GM15510 (cell line): ENCODE results near the gene NEU2.
A peak's percentile ranks its signal among the peaks of the same experiment; 100 is the strongest.

ENCODE experiments used
- POLR2A ChIP-seq: IDR thresholded peaks from 3 replicates; pipeline ENCODE4 v1.6.1; 2011; ENCODE audit warnings: borderline replicate concordance; ENCODE audit not compliant: insufficient read length; ENCODE audit errors: extremely low read depth

The NEU2 gene

DNA sequence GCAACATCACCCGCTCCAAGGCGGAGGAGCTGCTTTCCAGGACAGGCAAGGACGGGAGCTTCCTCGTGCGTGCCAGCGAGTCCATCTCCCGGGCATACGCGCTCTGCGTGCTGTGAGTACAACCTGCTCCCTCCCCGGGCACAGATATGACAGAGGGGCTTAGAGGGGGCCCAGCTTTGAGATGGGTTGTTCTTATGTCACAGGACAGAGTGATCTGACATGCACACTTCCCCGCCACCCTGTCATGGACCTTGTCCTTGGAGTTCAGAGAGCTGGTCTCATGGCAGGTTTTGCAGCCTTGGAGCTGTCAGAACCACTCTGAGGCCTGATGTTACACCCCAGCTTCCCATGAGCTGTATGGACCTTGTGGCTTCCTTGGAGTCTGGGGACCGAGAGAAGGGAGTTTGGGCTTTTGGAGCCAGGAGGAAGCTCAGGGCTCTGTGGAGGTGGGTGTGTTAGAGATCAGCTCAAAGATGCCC, 28.1 kb downstream of the NEU2 start:
- TF ChIP-seq POLR2A, result no peak

DNA sequence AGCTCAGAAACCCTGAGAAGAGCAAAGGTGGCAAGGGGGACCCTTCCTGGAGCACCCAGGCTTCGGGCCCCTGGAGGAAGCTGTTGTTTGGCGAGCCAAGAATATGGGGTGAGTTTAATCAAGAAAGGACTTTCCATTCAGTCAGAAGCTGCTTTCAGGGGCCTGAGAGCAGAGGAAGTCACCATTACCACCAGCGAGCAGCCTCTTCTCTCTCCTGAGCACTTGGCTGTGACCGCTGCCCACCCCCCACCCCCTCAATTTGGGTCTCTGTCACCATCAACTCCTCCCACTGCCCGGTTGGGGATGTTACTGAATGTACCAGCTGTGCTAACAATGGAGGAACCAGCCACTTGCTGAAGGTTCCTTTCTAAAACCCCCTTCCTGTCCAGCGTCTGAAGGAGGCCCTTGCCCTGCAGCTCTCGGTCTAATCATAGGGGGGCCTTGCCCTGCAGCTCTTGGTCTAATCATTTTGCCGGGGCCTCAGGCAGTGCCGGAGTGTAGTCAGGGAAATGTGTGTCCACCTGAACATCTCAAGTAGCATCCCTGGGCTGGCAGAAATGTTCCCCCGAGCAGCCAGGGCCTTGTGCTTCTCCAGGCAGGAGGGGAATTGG, 28.6 kb downstream of the NEU2 start:
- TF ChIP-seq POLR2A, result peak; percentile 37

DNA sequence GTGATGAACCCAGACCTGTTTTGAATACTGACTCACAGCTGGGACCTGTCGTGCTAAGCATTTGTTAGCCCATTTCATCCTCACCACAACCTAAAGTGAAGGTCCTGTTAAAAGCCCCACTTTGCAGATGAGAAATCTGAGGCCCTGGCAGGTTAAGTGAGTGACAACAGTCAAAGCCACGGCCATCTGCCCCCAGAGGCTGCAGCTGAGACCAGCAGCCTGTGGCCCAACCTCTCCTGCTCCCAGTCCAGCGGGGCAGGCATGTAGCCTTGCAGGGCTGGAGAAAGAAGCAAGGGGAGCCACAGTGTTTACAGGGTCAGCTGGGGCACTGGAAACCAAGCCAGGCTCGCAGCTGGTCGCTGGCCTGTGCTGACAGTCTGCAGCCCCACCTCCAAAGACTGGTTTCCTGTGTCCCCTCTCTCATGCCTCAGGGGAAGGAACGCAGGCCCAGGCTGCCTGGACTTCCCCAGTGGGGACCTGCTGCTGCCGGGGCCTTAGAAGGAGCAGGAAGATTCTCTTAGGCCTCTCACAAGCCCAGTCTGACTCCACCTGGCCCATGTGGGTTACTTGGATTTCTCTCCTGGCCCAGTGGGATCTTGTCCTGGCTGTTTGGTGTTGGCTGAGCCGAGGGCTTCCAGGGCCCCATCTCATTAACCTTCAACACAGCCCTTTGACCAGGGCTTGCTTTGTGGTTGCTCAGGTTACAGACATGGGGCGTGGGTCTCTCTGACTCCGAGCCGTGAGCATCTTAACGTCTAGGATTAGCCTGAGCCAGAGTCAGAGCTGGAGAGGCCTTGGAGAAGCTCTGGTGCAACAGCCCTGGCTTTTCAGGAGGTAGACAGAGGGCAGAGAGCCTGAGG, 29.3 kb downstream of the NEU2 start:
- TF ChIP-seq POLR2A, result peak; percentile 37

DNA sequence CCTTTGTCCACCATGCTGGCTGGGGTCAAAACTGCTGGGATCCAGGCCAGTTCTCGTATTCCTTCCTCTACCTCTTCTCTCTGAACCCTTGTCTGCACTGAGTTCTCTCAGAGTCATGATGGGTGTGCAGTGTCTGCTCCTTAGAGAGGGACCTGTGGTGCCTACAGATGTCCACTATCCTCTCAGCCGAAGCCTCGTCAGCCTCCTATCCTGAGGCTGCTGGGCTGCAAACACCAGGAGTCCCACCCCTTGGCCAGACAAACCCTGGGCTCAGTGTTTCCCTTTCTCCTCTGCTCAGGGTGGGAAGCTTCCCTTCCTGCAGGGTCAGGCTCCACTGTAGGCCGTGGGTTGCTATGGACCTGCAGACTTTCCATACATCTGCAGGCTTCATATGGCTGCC, 30.0 kb downstream of the NEU2 start:
- no peak for TF ChIP-seq POLR2A

DNA sequence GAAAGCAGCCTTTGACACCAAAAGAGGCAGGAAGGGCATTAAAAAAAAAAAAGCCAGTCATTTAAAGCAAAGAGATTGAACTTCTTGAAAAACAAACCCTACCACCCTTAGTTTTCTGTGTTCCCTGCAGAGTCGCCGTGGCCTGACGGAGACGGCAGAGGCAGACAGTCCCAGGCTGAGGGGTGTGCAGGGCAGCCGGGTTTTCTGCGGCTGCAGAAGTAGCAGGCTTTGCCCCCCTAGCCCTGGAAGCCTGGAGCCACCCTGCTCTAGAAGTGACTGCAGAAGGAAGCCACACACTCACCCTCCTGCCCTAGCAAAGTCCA, 30.4 kb downstream of the NEU2 start:
- TF ChIP-seq POLR2A, result no peak

DNA sequence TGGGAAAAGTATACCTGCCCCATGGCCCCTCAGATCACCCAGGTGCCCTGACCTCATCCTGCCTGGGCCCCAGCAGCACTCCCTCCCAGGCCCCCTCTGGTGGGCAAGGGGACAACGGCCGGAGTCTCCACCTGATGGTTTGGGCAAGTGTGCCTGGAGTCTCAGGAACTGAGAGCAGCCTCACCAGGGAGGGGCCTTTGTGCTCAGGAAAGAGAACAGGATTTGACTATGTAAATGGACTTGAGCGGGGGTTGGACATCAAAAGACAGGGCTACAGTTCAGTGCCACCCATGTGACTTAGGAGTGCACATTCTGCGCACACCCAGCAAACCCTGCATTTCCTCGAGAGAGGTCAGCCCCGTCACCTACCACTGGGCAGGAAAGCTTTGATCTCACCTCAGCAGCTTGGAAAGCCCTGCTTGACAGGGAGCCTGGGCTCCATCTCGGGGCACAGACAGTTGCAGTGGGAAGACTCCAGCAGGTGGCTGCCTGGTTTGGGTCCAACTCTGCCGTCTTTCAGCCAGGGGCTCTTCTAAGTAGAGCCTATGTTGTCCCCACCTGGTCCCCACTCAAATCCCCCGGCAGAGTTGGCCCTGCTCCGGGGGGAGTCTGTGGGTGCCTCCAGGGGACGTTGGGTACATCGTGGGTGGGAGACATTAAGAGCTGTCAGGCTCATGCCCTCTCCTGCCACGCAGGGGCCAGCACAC, 30.9 kb downstream of the NEU2 start:
- peak; percentile 93 for TF ChIP-seq POLR2A

DNA sequence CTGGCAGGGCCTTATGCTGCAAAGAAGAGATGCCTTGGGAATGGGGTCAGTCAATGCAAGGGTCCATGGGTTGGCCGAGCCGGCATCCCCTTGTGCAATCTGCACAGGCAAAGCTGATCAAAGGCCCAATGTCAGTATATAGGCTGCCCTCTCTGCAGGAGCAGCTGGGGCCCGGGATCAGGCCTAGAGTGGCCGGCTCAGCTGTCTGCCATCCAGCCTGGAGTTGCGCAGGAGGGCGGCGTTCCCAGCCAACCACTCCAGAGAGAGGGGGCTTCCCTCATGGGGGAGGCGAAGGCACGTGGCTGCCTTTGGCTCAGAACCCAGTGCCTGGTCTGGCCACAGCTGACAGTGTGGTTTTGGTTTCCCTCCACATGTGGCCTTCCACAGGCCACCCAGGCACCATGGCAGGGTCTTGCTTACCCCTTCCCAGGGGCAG, 31.5 kb downstream of the NEU2 start:
- TF ChIP-seq POLR2A, result no peak

DNA sequence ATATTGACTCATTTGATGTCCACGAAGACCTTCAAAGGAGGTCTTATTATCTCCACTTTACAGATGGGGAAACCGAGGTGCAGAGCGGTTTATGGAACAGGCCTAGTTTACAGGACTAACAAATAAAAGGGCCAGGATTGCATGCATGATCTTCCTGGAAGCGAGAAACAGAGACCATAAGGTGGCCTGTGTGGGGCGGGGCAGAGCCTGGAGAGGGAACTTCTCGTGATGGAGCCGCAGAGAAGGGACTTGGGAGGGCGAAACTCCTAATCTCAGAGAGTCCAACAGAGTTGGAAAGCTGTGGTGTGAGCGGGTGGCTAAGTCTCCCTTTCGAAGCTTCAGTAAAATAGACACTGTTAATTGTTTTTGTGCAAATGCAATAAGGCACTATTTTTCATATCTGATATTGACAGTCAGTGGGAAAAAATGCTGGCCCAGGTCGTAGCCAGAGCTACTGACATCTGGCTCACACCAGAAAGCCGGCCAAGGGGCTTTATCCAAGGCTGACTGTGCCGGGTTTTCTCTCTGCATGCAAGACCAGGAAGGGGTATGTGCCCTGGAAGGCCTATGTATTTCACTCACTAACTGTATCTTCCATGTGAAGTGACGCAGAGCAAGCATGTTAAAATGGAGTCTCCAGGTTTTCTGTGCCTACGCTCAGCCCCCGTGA, 32.2 kb downstream of the NEU2 start:
- no peak for TF ChIP-seq POLR2A

DNA sequence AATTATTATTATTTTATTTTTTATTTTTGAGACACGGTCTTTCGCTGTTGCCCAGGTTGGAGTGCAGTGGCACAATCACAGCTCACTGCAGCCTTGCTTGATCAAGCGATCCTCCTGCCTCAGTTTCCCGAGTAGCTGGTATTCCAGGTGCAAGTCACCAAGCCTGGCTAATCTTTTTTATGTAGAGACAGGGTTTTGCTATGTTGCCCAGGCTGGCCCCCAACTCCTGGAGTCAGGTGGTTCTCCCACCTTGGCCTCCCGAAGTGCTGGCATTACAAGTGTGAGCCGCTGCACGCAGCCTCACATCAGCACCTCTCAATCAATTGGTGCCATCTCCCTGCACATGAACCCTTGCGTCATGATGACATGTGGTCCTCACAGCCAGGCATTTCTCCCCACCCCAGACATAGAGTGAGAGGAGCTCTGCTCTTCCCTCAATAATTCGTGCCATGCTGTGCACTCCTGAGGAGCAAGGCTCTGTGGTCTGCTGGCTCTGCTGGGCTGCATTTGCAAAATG, 33.5 kb downstream of the NEU2 start:
- TF ChIP-seq POLR2A, result no peak

DNA sequence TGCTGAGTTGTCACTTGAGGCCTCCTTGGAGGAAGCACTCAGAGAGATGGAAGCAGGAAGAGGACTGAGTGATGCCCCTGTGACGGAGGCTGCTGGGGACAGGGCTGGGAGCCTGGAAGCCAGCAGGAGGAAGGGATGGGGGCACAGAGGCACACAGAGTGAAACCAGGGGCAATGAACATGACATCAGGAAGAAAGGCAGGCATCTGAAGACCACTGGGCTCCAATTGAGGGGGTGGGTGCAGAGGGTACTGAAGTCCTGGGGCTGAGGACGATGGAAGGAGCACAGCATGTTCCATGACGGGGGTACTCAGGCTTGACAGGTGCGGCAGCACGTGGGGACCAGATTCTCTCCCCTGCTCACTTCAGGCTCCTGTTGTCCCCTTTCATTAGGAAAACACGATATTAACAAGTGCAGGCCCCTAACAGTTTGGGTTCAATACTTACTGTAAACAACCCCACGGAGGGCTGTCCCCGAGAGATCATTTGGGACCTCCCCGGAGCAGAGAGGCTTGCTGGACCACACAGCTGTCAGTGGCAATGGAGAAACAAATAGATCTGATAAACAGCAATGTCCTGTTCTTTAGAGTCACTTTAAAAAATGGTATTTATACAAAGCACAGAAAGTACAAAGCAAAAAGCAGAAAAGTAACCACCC, 36.4 kb downstream of the NEU2 start:
- TF ChIP-seq POLR2A, result no peak

DNA sequence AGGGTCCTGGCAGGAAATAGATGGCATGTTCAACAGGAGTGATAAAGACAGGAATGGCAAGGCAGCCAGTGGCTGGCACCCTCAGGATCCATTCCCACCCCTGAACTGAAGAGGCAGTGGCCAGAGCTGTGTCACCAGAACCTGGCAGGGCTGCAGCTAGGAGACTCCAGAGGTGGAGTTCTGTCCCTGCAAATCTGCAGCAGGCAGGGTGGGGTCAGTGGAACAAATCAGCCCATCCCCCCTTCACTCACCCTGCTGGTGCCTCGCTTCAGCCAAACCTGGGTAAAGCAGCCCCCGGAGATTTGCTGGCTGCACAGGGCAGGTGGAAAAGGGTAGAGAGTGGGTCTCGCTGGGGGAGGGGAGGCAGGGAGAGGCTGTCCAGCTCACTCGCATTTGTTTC, 40.4 kb downstream of the NEU2 start:
- no peak for TF ChIP-seq POLR2A

DNA sequence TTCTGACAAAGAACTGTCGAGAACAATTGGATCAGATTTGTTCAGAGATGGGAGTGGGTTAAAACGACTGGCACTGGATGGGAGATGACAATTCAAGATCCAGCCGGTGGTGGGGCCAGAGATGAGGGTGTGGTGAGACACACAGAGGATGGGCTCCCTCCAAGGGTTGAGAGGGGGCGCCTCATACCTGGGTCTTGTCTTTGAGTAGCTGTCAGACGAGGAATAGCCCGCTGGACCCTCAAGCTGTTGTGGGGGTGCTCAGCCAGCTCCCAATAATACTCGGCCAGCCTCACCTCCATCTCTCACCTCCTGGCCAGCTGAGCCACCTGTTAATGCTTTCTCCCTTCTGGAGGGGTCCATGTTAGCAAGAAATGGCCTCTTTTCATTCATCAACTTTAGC, 41.6 kb downstream of the NEU2 start:
- no peak for TF ChIP-seq POLR2A

DNA sequence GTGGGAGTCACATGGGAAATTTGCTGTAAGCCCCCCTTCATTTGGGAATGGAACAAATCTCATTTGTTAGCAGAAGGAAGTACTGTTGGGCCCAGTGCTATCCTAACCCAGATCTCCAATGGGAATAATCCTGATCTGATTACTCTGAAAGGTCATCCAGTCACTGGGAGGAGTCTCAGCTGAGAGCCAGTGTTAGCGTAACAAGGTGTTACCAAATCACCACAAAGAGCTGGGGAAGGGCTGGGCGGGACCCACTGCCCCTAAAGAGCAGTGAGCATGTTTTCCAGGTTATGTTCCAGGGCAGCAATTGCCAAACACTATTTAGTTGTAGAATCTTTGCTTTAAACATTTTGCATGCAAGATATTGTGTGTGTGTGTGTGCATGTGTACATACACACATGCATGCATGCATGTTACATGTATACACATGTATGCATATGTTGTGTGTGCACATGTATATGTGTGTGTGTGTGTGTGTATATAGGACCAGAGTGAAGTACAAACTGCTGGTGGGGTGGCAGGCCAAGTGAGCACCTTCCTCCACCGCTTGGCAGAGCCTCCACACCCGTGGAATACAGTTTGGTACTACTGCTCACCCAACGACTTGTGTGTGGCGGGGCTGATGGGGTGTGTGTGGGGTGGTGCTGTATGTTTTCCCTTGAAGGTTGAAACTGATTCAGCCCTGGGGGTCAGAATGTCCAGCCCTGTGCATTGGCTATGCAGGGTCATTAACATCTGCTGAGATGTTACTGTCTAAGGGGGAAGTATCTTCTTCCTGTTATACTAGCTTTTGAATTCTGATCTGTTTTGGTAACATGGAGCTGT, 42.9 kb downstream of the NEU2 start:
- TF ChIP-seq POLR2A, result peak; percentile 4

DNA sequence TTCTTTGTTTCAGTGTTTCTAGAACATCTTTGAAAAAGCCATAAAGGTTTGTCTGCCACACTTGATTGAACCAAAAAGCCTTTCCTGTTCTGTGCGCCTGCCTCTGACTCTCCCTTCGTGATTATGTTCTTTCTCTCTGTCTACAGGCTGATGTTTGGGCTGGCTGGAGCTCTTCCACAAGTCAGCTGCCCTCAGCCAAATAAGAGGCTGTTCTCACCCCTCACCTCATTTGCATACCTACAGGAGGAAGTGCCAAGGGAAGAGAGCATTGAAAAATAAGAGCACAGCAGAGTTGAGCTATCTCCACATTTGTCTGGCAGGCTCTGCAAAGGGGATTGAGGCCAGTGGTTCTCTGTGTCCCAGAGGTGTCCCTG, 43.5 kb downstream of the NEU2 start:
- peak; percentile 46 for TF ChIP-seq POLR2A

DNA sequence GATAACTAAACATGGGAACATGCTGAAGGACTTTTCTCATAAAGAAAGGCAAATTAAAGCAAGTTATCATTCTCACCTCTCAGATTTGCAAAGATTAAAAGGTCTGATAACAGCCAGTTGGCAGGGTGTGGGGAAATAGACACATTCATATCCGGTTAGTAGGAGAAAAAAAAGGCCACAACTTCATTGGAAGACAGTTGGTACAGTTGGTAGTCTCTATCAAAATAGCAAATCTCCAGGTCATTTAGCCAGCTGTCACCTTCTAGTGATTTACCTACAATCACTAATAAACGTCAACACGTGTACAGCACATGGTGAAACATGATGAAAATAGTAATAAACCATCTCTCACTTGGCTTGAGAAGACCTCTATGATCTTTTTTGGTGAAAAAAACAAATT, 44.3 kb downstream of the NEU2 start:
- no peak for TF ChIP-seq POLR2A
